ENCODE data around the gene TJAP1. TPM values are rescaled to one million over a fixed set of nuclear protein-coding genes. Genes with fewer than 3 reads are reported as not detected.
"Not testable (repeated sequence)": the region's sequence is repeated elsewhere in the genome, so short reads cannot be mapped to it uniquely, and the experiment has no call there.

The TJAP1 gene
- total RNA-seq, 1 experiment from 2014 or later: 50.5 TPM

DNA sequence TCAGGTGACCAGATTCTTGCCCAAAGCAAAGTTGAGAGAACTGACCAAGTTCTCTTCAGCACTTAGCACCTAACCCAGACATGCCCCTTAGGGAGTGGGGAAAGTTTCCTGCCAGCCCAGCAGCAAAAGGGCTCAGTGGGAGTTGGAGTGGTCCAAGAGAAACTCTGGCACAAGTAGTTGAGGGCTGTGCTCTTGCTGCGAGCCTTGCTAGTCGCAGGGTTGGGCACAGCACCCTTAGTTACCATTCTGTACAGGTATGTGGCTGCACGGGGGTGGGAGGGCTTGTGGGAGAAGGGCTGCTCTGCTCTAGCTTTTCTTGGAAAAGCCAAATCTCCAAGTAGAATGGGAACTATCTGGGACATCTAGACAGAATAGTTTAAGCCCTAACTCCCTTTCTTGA lies 45.9 kb downstream of the TJAP1 start:
- no peak for TF ChIP-seq EZH2 (IDR thresholded peaks at IDR 0.05; ENCODE audit: low read depth)
- Histone ChIP-seq H3K79me2 (ENCODE audit: low read depth) (peaks cover 19% of the 10 kb centered on the region), H3F3A (ENCODE audit: insufficient read depth, low read depth) (peaks cover 86% of the 10 kb centered on the region), H3K9me2 (ENCODE audit: insufficient read depth) (no peaks in the 10 kb centered on the region), H3K36me3 (ENCODE audit: low read depth) (peaks cover 51% of the 10 kb centered on the region), H3K9me3 (ENCODE audit: insufficient read depth, low read depth) (no peaks in the 10 kb centered on the region), H2AFZ (no peak overlapping the region), H3K4me1 (replicated peaks; ENCODE audit: insufficient read depth) (peaks cover 16% of the 10 kb centered on the region), H3K27ac (no peak overlapping the region), H4K20me1 (ENCODE audit: insufficient read depth) (peaks cover 20% of the 10 kb centered on the region), H3K4me2 (no peak overlapping the region), H3K4me3 (no peak overlapping the region), H3K27me3 (ENCODE audit: insufficient read depth, low read depth) (no peaks in the 10 kb centered on the region)
- BruUV-seq (replicated peaks): no TSS peak
- ChIA-PET CTCF (no interaction called here), POLR2A (ENCODE audit: unreplicated experiment) (no interaction called here)
- intact Hi-C loops (cut with micrococcal nuclease; ENCODE audit: unreplicated experiment): no loop called here
- DNase-seq: no peak

DNA sequence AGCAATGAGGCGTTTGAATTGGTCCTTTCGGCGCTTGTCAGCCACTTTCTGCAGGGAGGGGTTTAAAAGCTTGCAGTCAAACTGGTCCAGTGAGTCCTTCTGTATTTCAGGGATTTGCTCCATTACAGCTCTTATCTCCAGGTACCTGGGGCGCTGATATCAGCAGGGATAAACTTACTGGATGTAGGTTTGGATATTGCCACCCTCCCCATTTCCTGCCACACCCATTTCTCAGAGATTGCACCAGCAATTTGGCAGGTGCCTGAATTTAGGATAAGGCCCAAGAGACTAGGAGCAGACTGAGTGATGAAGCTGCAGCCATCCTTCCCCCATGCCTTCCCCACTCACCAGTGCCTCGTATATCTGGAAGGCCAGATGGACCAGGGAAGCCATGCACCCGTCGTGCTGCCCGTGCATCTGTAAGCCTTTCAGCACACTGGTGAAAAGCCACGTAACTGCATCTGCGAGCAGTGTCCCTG lies 47.2 kb downstream of the TJAP1 start:
- POLR2A ChIA-PET (ENCODE audit: unreplicated experiment): interaction anchor here (0.6 to 0.8 kb wide), 5 partner anchors 22 to 782 kb away, joined by 3 to 31 read pairs (median 4); partner anchors contain the start of genes KLC4, MRPL2, POLH and XPO5
- CTCF ChIA-PET: interaction anchor here (0.6 kb wide), 2 partner anchors 47 to 128 kb away, joined by 3 to 6 read pairs; no protein-coding TSS in a partner anchor
- H3K27ac ChIP-seq: no peak overlapping the region

DNA sequence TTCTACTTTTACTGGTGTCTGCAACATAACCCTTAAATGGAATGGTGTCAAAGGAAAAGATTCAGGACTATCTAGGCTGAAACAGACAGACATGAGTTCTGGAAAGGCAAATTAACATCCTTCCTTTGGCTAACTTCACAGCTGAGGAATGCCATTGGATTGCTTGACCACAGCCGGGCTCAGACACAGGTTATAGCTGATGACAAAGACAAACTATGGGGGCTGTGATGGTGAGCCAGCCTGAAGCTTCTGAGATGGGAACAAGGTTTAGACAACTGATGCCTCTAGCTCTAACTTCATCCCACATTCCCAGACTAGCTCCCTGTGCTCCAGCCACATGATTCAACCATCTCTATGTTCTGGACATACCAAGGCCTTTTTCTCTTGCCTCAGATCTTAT lies 54.8 kb downstream of the TJAP1 start:
- Histone ChIP-seq H3K36me3 (ENCODE audit: low read depth) (peaks cover 33% of the 10 kb centered on the region), H3K4me3 (no peak overlapping the region), H3K27ac (no peak overlapping the region), H2AFZ (no peak overlapping the region), H3K9me3 (ENCODE audit: insufficient read depth, low read depth) (no peaks in the 10 kb centered on the region), H3F3A (ENCODE audit: insufficient read depth, low read depth) (peaks cover 12% of the 10 kb centered on the region; the same call in 1 of the 2 replicates), H3K4me2 (no peak overlapping the region), H3K9me2 (ENCODE audit: insufficient read depth) (no peaks in the 10 kb centered on the region), H4K20me1 (ENCODE audit: insufficient read depth) (no peaks in the 10 kb centered on the region), H3K27me3 (ENCODE audit: insufficient read depth, low read depth) (no peaks in the 10 kb centered on the region), H3K4me1 (replicated peaks; ENCODE audit: insufficient read depth) (no peaks in the 10 kb centered on the region), H3K79me2 (ENCODE audit: low read depth) (no peaks in the 10 kb centered on the region)
- no TSS peak for BruUV-seq (replicated peaks)
- POLR2A ChIA-PET (ENCODE audit: unreplicated experiment): interaction anchor here (0.6 kb wide), 1 partner anchor 30 kb away, joined by 4 read pairs; no protein-coding TSS in a partner anchor
- intact Hi-C loops (cut with micrococcal nuclease; ENCODE audit: unreplicated experiment): no loop called here
- TF ChIP-seq, protein P1, sequence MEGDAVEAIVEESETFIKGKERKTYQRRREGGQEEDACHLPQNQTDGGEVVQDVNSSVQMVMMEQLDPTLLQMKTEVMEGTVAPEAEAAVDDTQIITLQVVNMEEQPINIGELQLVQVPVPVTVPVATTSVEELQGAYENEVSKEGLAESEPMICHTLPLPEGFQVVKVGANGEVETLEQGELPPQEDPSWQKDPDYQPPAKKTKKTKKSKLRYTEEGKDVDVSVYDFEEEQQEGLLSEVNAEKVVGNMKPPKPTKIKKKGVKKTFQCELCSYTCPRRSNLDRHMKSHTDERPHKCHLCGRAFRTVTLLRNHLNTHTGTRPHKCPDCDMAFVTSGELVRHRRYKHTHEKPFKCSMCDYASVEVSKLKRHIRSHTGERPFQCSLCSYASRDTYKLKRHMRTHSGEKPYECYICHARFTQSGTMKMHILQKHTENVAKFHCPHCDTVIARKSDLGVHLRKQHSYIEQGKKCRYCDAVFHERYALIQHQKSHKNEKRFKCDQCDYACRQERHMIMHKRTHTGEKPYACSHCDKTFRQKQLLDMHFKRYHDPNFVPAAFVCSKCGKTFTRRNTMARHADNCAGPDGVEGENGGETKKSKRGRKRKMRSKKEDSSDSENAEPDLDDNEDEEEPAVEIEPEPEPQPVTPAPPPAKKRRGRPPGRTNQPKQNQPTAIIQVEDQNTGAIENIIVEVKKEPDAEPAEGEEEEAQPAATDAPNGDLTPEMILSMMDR (conservative IDR thresholded peaks at IDR 0.05): no peak
- no peak for TF ChIP-seq EZH2 (IDR thresholded peaks at IDR 0.05; ENCODE audit: low read depth)
- CTCF ChIA-PET: no interaction called here
- no peak for DNase-seq

More for the DNA sequence above, 47.2 kb downstream of the TJAP1 start:
- DNase-seq: peak in 1 of 2 experiments; percentile 17
- Histone ChIP-seq H3F3A (ENCODE audit: insufficient read depth, low read depth) (peaks cover 81% of the 10 kb centered on the region), H3K27me3 (ENCODE audit: insufficient read depth, low read depth) (no peaks in the 10 kb centered on the region), H3K9me3 (ENCODE audit: insufficient read depth, low read depth) (no peaks in the 10 kb centered on the region), H3K79me2 (ENCODE audit: low read depth) (peaks cover 7% of the 10 kb centered on the region), H2AFZ (no peak overlapping the region), H3K4me3 (no peak overlapping the region), H3K4me1 (replicated peaks; ENCODE audit: insufficient read depth) (peaks cover 8% of the 10 kb centered on the region), H3K36me3 (ENCODE audit: low read depth) (peaks cover 50% of the 10 kb centered on the region), H3K9me2 (ENCODE audit: insufficient read depth) (no peaks in the 10 kb centered on the region), H3K4me2 (0 out of 2 replicates have a peak overlapping the region, but pooled peaks have one; percentile 3), H4K20me1 (ENCODE audit: insufficient read depth) (0 out of 2 replicates have a peak, but pooled peaks cover 8% of the 10 kb centered on the region)
- intact Hi-C loops (cut with micrococcal nuclease; ENCODE audit: unreplicated experiment): no loop called here
- no TSS peak for BruUV-seq (replicated peaks)
- TF ChIP-seq, protein P1 (conservative IDR thresholded peaks at IDR 0.05): no peak
- no peak for TF ChIP-seq EZH2 (IDR thresholded peaks at IDR 0.05; ENCODE audit: low read depth)

DNA sequence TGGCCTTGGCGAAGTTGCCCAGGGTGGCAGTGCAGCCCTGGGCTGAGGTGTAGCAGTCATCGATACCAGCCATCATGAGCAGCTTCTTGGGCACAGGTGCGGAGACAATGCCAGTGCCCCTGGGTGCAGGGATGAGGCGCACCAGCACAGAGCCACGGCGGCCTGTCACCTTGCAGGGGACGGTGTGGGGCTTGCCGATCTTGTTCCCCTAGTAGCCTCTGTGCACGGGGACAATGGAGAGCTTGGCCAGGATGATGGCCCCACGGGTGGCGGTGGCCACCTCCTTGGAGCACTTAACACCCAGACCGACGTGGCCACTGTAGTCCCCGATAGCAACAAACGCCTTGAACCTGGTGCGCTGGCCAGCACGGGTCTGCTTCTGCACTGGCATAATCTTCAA lies 61.6 kb downstream of the TJAP1 start:
- H3K9me2 ChIP-seq (ENCODE audit: insufficient read depth); intact Hi-C loops (cut with micrococcal nuclease; ENCODE audit: unreplicated experiment); CTCF ChIA-PET; H4K20me1 ChIP-seq (ENCODE audit: insufficient read depth); POLR2A ChIA-PET (ENCODE audit: unreplicated experiment); H3K27me3 ChIP-seq (ENCODE audit: insufficient read depth, low read depth); BruUV-seq (replicated peaks); H3K79me2 ChIP-seq (ENCODE audit: low read depth); DNase-seq; H3K9me3 ChIP-seq (ENCODE audit: insufficient read depth, low read depth); H3K4me3 ChIP-seq; H2AFZ ChIP-seq; H3K4me1 ChIP-seq (replicated peaks; ENCODE audit: insufficient read depth); H3F3A ChIP-seq (ENCODE audit: insufficient read depth, low read depth); H3K27ac ChIP-seq; H3K4me2 ChIP-seq: not testable (repeated sequence)
- H3K36me3 ChIP-seq (ENCODE audit: low read depth): peaks cover 36% of the 10 kb centered on the region

DNA sequence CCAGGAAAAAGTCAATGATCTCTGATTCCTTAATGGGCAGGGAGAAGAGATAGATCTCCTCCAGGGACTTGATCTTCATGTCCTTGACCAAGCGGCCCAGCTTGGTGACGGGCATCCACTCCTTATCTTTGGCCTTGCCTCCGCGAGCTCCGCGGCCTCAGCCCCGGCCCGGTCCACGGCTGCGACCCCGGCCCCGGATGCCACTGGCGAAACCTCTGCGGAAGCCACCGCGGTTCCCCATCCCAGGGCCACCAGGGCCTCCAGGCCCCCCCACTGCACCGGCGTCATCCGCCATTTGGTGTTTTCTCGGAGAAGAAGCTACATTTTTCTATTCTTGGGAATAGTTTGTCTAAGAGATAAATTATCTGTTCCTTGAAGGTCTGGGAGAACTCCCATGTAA lies 62.0 kb downstream of the TJAP1 start:
- H3K4me1 ChIP-seq (replicated peaks; ENCODE audit: insufficient read depth); CTCF ChIA-PET; BruUV-seq (replicated peaks); H3K9me3 ChIP-seq (ENCODE audit: insufficient read depth, low read depth); H3K27ac ChIP-seq; H3K9me2 ChIP-seq (ENCODE audit: insufficient read depth); H3K79me2 ChIP-seq (ENCODE audit: low read depth); POLR2A ChIA-PET (ENCODE audit: unreplicated experiment); H2AFZ ChIP-seq; intact Hi-C loops (cut with micrococcal nuclease; ENCODE audit: unreplicated experiment); H4K20me1 ChIP-seq (ENCODE audit: insufficient read depth); H3K4me3 ChIP-seq; DNase-seq; H3K4me2 ChIP-seq; H3K27me3 ChIP-seq (ENCODE audit: insufficient read depth, low read depth); H3F3A ChIP-seq (ENCODE audit: insufficient read depth, low read depth): not testable (repeated sequence)
- H3K36me3 ChIP-seq (ENCODE audit: low read depth): peaks cover 37% of the 10 kb centered on the region
